ENCODE measurements around the gene CISD1.

Gene CISD1

GRCh38 chr10:58278274-58278961, 9.5 kb downstream of the CISD1 start:
- no peaks in the 10 kb centered on the region for H3K27me3 ChIP-seq (ENCODE audit: control insufficient read depth in 2 of 2, insufficient read depth in 2 of 2, low read length in 2 of 2)
- peaks cover 6 to 7% of the 10 kb centered on the region in 2 donors for H3K4me1 ChIP-seq (ENCODE audit: control insufficient read depth in 2 of 2, insufficient read depth in 2 of 2, low read length in 2 of 2)
- peaks cover 4 to 15% of the 10 kb centered on the region in 2 donors for H3K36me3 ChIP-seq (ENCODE audit: control insufficient read depth in 2 of 2, insufficient read depth in 2 of 2, low read length in 2 of 2)
- H3K4me3 ChIP-seq (ENCODE audit: low read length in 2 of 2): no peak overlapping the region
- H3K27ac ChIP-seq (ENCODE audit: low read depth in 2 of 2, low read length in 2 of 2): no peak overlapping the region
- H3K9ac ChIP-seq (ENCODE audit: low read depth in 1 of 2, low read length in 2 of 2): no peak overlapping the region
- no peaks in the 10 kb centered on the region for H3K9me3 ChIP-seq (ENCODE audit: control insufficient read depth in 2 of 2, low read length in 2 of 2)

DNA sequence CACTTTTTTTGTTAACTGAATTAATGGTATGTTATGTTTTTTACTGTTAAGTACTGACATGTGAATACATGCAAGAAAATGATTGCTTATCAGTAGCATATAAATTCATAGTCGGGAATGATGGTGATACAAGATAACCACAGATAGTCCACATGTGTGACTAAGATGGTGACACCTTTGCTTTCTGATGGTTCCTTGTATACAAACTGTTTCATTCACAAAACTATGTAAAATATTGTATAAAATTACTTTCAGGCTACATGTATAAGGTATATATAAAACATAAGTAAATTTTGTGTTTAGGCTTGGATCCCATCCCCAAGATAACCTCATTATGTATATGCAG, 10.0 kb downstream of the CISD1 start:
- Histone ChIP-seq H3K9me3 (ENCODE audit: control insufficient read depth in 2 of 2, low read length in 2 of 2) (no peaks in the 10 kb centered on the region), H3K27me3 (ENCODE audit: control insufficient read depth in 2 of 2, insufficient read depth in 2 of 2, low read length in 2 of 2) (no peaks in the 10 kb centered on the region), H3K36me3 (ENCODE audit: control insufficient read depth in 2 of 2, insufficient read depth in 2 of 2, low read length in 2 of 2) (peaks cover 4 to 15% of the 10 kb centered on the region in 2 donors), H3K4me3 (ENCODE audit: low read length in 2 of 2) (no peak overlapping the region), H3K4me1 (ENCODE audit: control insufficient read depth in 2 of 2, insufficient read depth in 2 of 2, low read length in 2 of 2) (peaks cover 6 to 7% of the 10 kb centered on the region in 2 donors), H3K27ac (ENCODE audit: low read depth in 2 of 2, low read length in 2 of 2) (no peak overlapping the region), H3K9ac (ENCODE audit: low read depth in 1 of 2, low read length in 2 of 2) (no peak overlapping the region)

DNA sequence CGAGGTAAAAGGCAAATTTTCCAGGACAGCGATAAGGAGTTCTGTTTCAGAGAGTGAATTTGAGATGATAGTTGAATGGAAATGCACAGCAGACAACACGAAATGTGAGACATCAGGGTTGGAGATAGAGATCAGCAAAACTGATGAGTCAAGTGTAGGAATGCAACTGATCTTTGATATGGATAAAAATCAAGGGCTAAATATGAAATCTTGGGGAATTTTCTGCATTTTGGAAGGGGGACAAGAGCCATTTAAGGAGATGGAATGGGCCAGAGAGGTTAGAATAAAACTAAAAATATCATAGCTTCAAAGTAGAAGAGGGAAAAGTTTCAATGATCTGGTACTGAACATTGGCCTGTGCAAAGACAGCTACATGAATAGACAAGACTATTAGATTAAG, 11.5 kb downstream of the CISD1 start:
- H3K4me1 ChIP-seq (ENCODE audit: control insufficient read depth in 2 of 2, insufficient read depth in 2 of 2, low read length in 2 of 2): peaks cover under 1 to 2% of the 10 kb centered on the region in 2 donors
- peaks cover 4 to 15% of the 10 kb centered on the region in 2 donors for H3K36me3 ChIP-seq (ENCODE audit: control insufficient read depth in 2 of 2, insufficient read depth in 2 of 2, low read length in 2 of 2)
- H3K4me3 ChIP-seq (ENCODE audit: low read length in 2 of 2): no peak overlapping the region
- no peak overlapping the region for H3K27ac ChIP-seq (ENCODE audit: low read depth in 2 of 2, low read length in 2 of 2)
- no peaks in the 10 kb centered on the region for H3K9me3 ChIP-seq (ENCODE audit: control insufficient read depth in 2 of 2, low read length in 2 of 2)
- no peaks in the 10 kb centered on the region for H3K27me3 ChIP-seq (ENCODE audit: control insufficient read depth in 2 of 2, insufficient read depth in 2 of 2, low read length in 2 of 2)
- no peak overlapping the region for H3K9ac ChIP-seq (ENCODE audit: low read depth in 1 of 2, low read length in 2 of 2)

GRCh38 chr10:58281092-58281752, 12.3 kb downstream of the CISD1 start:
- Histone ChIP-seq H3K27me3 (ENCODE audit: control insufficient read depth in 2 of 2, insufficient read depth in 2 of 2, low read length in 2 of 2) (no peaks in the 10 kb centered on the region), H3K9ac (ENCODE audit: low read depth in 1 of 2, low read length in 2 of 2) (no peak overlapping the region), H3K36me3 (ENCODE audit: control insufficient read depth in 2 of 2, insufficient read depth in 2 of 2, low read length in 2 of 2) (peaks cover 4 to 15% of the 10 kb centered on the region in 2 donors), H3K9me3 (ENCODE audit: control insufficient read depth in 2 of 2, low read length in 2 of 2) (no peaks in the 10 kb centered on the region), H3K27ac (ENCODE audit: low read depth in 2 of 2, low read length in 2 of 2) (no peak overlapping the region), H3K4me3 (ENCODE audit: low read length in 2 of 2) (no peak overlapping the region), H3K4me1 (ENCODE audit: control insufficient read depth in 2 of 2, insufficient read depth in 2 of 2, low read length in 2 of 2) (no peaks in the 10 kb centered on the region)

GRCh38 chr10:58282615-58283014, 13.7 kb downstream of the CISD1 start:
- no peaks in the 10 kb centered on the region for H3K9me3 ChIP-seq (ENCODE audit: control insufficient read depth in 2 of 2, low read length in 2 of 2)
- H3K9ac ChIP-seq (ENCODE audit: low read depth in 1 of 2, low read length in 2 of 2): no peak overlapping the region
- no peaks in the 10 kb centered on the region for H3K27me3 ChIP-seq (ENCODE audit: control insufficient read depth in 2 of 2, insufficient read depth in 2 of 2, low read length in 2 of 2)
- H3K4me1 ChIP-seq (ENCODE audit: control insufficient read depth in 2 of 2, insufficient read depth in 2 of 2, low read length in 2 of 2): no peaks in the 10 kb centered on the region
- no peak overlapping the region for H3K4me3 ChIP-seq (ENCODE audit: low read length in 2 of 2)
- H3K36me3 ChIP-seq (ENCODE audit: control insufficient read depth in 2 of 2, insufficient read depth in 2 of 2, low read length in 2 of 2): peaks cover 4 to 15% of the 10 kb centered on the region in 2 donors
- H3K27ac ChIP-seq (ENCODE audit: low read depth in 2 of 2, low read length in 2 of 2): no peak overlapping the region

DNA sequence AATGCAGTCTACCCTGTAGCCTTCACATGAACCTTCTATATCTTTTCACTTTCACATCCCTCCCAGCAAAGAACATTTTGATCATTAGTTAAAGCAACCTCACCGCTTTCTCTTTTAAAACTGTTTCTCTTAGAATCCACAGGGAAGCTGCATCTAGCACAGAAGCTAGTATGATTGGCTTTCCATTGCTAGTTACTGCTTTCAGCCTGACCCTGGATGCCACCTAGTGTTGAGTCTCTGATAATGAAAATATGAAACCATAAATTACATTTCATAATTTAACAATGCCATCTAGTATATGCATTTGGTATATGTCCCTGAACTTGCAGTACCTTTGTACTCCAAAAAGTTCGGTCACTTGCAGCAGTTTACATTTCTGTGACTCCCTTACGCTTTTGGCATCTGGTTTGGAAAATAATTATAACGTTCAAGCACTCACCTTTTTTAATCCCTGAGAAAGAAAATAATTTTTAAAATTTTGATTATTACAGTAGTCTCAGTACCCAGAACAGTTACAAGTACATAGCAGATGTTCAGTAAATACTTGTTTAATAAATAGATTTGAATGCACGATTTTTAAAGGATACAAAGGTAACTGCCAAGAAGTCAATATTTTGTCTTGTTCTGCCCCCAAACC, 22.7 kb downstream of the CISD1 start:
- H3K4me1 ChIP-seq (ENCODE audit: control insufficient read depth in 2 of 2, insufficient read depth in 2 of 2, low read length in 2 of 2): no peaks in the 10 kb centered on the region
- peaks cover 0 to 2% of the 10 kb centered on the region in 2 donors for H3K36me3 ChIP-seq (ENCODE audit: control insufficient read depth in 2 of 2, insufficient read depth in 2 of 2, low read length in 2 of 2)
- H3K9ac ChIP-seq (ENCODE audit: low read depth in 1 of 2, low read length in 2 of 2): no peak overlapping the region
- H3K9me3 ChIP-seq (ENCODE audit: control insufficient read depth in 2 of 2, low read length in 2 of 2): no peaks in the 10 kb centered on the region
- no peak overlapping the region for H3K4me3 ChIP-seq (ENCODE audit: low read length in 2 of 2)
- no peaks in the 10 kb centered on the region for H3K27me3 ChIP-seq (ENCODE audit: control insufficient read depth in 2 of 2, insufficient read depth in 2 of 2, low read length in 2 of 2)
- H3K27ac ChIP-seq (ENCODE audit: low read depth in 2 of 2, low read length in 2 of 2): no peak overlapping the region

DNA sequence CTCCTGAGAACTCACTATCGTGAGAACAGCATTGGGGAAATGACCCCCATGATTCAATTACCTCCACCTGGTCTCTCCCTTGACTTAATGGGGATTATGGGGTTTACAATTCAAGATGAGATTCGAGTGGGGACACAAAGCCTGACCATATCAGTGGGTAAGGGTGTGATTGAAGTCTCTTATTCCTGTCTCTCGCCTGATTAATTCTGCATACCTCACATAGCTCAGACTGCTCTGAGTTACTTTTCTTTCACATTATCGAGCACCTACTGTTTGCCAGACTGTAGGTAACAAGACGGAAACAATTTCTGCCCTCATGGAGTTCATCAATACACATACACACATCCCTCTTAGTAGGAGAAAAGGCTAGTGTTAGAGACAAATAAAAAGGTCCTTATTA, 25.0 kb downstream of the CISD1 start:
- Histone ChIP-seq H3K27ac (ENCODE audit: low read depth in 2 of 2, low read length in 2 of 2) (no peak overlapping the region), H3K9me3 (ENCODE audit: control insufficient read depth in 2 of 2, low read length in 2 of 2) (no peaks in the 10 kb centered on the region), H3K4me3 (ENCODE audit: low read length in 2 of 2) (no peak overlapping the region), H3K4me1 (ENCODE audit: control insufficient read depth in 2 of 2, insufficient read depth in 2 of 2, low read length in 2 of 2) (no peaks in the 10 kb centered on the region), H3K9ac (ENCODE audit: low read depth in 1 of 2, low read length in 2 of 2) (no peak overlapping the region), H3K36me3 (ENCODE audit: control insufficient read depth in 2 of 2, insufficient read depth in 2 of 2, low read length in 2 of 2) (peaks cover 0 to 2% of the 10 kb centered on the region in 2 donors), H3K27me3 (ENCODE audit: control insufficient read depth in 2 of 2, insufficient read depth in 2 of 2, low read length in 2 of 2) (no peaks in the 10 kb centered on the region)

DNA sequence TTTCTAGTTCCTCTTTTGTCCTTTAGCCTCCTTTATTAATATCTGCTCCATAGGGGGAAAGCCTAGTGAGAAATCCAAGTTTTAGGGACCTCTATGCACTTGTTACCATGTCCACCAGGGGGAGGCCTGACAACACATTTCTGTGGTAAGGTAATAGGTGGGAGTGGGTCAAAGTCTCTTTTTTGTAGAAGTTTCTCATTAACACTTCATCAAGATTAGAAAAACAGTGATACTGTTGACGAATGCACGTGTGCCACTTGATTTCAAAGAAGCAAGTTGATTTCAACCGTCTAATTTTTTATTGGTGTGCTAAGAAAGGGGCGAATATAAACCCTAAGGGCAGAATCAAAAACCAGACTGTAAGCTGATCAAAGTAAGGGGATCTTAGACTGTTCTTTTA, 30.6 kb downstream of the CISD1 start:
- Histone ChIP-seq H3K27me3 (ENCODE audit: control insufficient read depth in 2 of 2, insufficient read depth in 2 of 2, low read length in 2 of 2) (no peaks in the 10 kb centered on the region), H3K9ac (ENCODE audit: low read depth in 1 of 2, low read length in 2 of 2) (no peak overlapping the region), H3K4me3 (ENCODE audit: low read length in 2 of 2) (peak overlapping the region in 1 of 2 donors; percentile 34), H3K4me1 (ENCODE audit: control insufficient read depth in 2 of 2, insufficient read depth in 2 of 2, low read length in 2 of 2) (peaks cover 6 to 26% of the 10 kb centered on the region in 2 donors), H3K27ac (ENCODE audit: low read depth in 2 of 2, low read length in 2 of 2) (no peak overlapping the region), H3K36me3 (ENCODE audit: control insufficient read depth in 2 of 2, insufficient read depth in 2 of 2, low read length in 2 of 2) (no peaks in the 10 kb centered on the region), H3K9me3 (ENCODE audit: control insufficient read depth in 2 of 2, low read length in 2 of 2) (no peaks in the 10 kb centered on the region)

GRCh38 chr10:58300676-58301075, 31.7 kb downstream of the CISD1 start:
- H3K27me3 ChIP-seq (ENCODE audit: control insufficient read depth in 2 of 2, insufficient read depth in 2 of 2, low read length in 2 of 2): no peaks in the 10 kb centered on the region
- H3K36me3 ChIP-seq (ENCODE audit: control insufficient read depth in 2 of 2, insufficient read depth in 2 of 2, low read length in 2 of 2): no peaks in the 10 kb centered on the region
- H3K4me1 ChIP-seq (ENCODE audit: control insufficient read depth in 2 of 2, insufficient read depth in 2 of 2, low read length in 2 of 2): peaks cover 7 to 31% of the 10 kb centered on the region in 2 donors
- H3K27ac ChIP-seq (ENCODE audit: low read depth in 2 of 2, low read length in 2 of 2): no peak overlapping the region
- no peak overlapping the region for H3K9ac ChIP-seq (ENCODE audit: low read depth in 1 of 2, low read length in 2 of 2)
- no peak overlapping the region for H3K4me3 ChIP-seq (ENCODE audit: low read length in 2 of 2)
- H3K9me3 ChIP-seq (ENCODE audit: control insufficient read depth in 2 of 2, low read length in 2 of 2): no peaks in the 10 kb centered on the region

GRCh38 chr10:58302254-58302653, 33.3 kb downstream of the CISD1 start:
- H3K9ac ChIP-seq (ENCODE audit: low read depth in 1 of 2, low read length in 2 of 2): no peak overlapping the region
- H3K4me1 ChIP-seq (ENCODE audit: control insufficient read depth in 2 of 2, insufficient read depth in 2 of 2, low read length in 2 of 2): peaks cover 11 to 33% of the 10 kb centered on the region in 2 donors
- H3K36me3 ChIP-seq (ENCODE audit: control insufficient read depth in 2 of 2, insufficient read depth in 2 of 2, low read length in 2 of 2): no peaks in the 10 kb centered on the region
- no peaks in the 10 kb centered on the region for H3K27me3 ChIP-seq (ENCODE audit: control insufficient read depth in 2 of 2, insufficient read depth in 2 of 2, low read length in 2 of 2)
- H3K27ac ChIP-seq (ENCODE audit: low read depth in 2 of 2, low read length in 2 of 2): no peak overlapping the region
- no peak overlapping the region for H3K4me3 ChIP-seq (ENCODE audit: low read length in 2 of 2)
- no peaks in the 10 kb centered on the region for H3K9me3 ChIP-seq (ENCODE audit: control insufficient read depth in 2 of 2, low read length in 2 of 2)
